Kidney (tissue), 14 donors: ENCODE results near the gene BCL2L11. TPM values are rescaled to one million over a fixed set of nuclear protein-coding genes. Genes with fewer than 3 reads are reported as not detected.

ENCODE experiments used
- DNase-seq, 5 donors: peaks; one replicate each; pipeline ENCODE4 v3.0.0-alpha.2; 2013 to 2020
- FAIRE-seq: peaks from 2 replicates; lab custom pipeline; 2012; peaks lifted over from hg19 to GRCh38; lab: Jason Lieb, UNC
- H3K27ac ChIP-seq, 2 donors: one replicate each; pipeline ENCODE4 v1.7.0; 2013; ENCODE audit warnings: low read depth in 2 of 2, low read length in 2 of 2, inconsistent platforms in 1 of 2
- H3K27me3 ChIP-seq: one replicate; pipeline ENCODE4 v1.7.1; 2013; ENCODE audit warnings: low read length, inconsistent platforms; ENCODE audit not compliant: control insufficient read depth, insufficient read depth
- H3K36me3 ChIP-seq, 3 donors: one replicate each; pipeline versions ENCODE4 v1.7.0 to v1.7.1; 2013; ENCODE audit warnings: low read length in 3 of 3, control low read depth in 1 of 3, inconsistent platforms in 1 of 3; ENCODE audit not compliant: insufficient read depth in 3 of 3, control insufficient read depth in 2 of 3
- H3K4me1 ChIP-seq, 3 donors: one replicate each; pipeline versions ENCODE4 v1.7.0 to v1.7.1; 2013; ENCODE audit warnings: low read length in 3 of 3, inconsistent platforms in 1 of 3, low read depth in 1 of 3; ENCODE audit not compliant: control insufficient read depth in 2 of 3, insufficient read depth in 2 of 3
- H3K4me3 ChIP-seq, 3 donors: one replicate each; pipeline versions ENCODE4 v1.7.0 to v1.8.1; 2013; ENCODE audit warnings: low read length in 3 of 3, control low read depth in 1 of 3, inconsistent platforms in 1 of 3
- H3K9ac ChIP-seq, 3 donors: one replicate each; pipeline versions ENCODE4 v1.7.0 to v1.7.1; 2013; ENCODE audit warnings: low read length in 3 of 3, control low read depth in 1 of 3, inconsistent platforms in 1 of 3
- H3K9me3 ChIP-seq, 3 donors: one replicate each; pipeline versions ENCODE4 v1.7.0 to v1.7.1; 2013; ENCODE audit warnings: low read length in 3 of 3, control low read depth in 1 of 3, inconsistent platforms in 1 of 3; ENCODE audit not compliant: control insufficient read depth in 2 of 3, insufficient read depth in 1 of 3
- CTCF ChIP-seq: IDR thresholded peaks from 3 replicates; pipeline ENCODE4 v1.5.1; 2012; ENCODE audit warnings: mild to moderate bottlenecking, moderate library complexity, borderline replicate concordance; ENCODE audit not compliant: insufficient read depth; ENCODE audit errors: extremely low read depth
- intact Hi-C: fragments of 100-400 bp; cut with DNase I; formaldehyde crosslinking; loops from one replicate; pipeline ENCODE4 v1.11.1; 2022
- polyA plus RNA-seq: library from polyadenylated mRNA; stranded (reverse); fragments of 350-450 nt; fragmentation: Illumina TruSeq; extraction: RNeasy Lipid Tissue Mini Kit (QIAGEN cat#74804); gene quantifications from one replicate; pipeline ENCODE4 v1.2.3, GENCODE V29; 2014; ENCODE audit warnings: low read depth, low replicate concordance; ENCODE audit not compliant: insufficient read depth
- total RNA-seq: library from RNA; stranded (reverse); fragmentation: NEBNext Ultra II Directional; extraction: Animal tissue kit (Norgen Biotek cat#: 25700); gene quantifications from one replicate; pipeline ENCODE4 v1.2.1, GENCODE V29; 2021
- donor health status: control.
- donor health status: control.
- donor health status: control.
- donor health status: control.
- donor health status: control.
- donor health status: DM: yes; HTN: yes; CAD: no.
- donor health status: Normal renal cell carcinoma (clear cell type).

The BCL2L11 gene
- total and polyA plus RNA-seq, 2 donors from 2014 or later: 6.5 to 32.7 TPM

- Histone ChIP-seq H3K27me3 (no peaks in the 10 kb centered on the region), H3K4me1 (peaks cover 0 to 5% (median 0%) of the 10 kb centered on the region in 3 donors), H3K4me3 (no peak overlapping the region), H3K9me3 (no peaks in the 10 kb centered on the region), H3K27ac (no peak overlapping the region), H3K36me3 (no peaks in the 10 kb centered on the region), H3K9ac (no peak overlapping the region)
- TF ChIP-seq CTCF: no peak
- no peak for FAIRE-seq
- no peak for DNase-seq
- intact Hi-C loops: no loop called here
Observed at GRCh38 chr2:111178296-111178695, 57.6 kb downstream of the BCL2L11 start.

- peak in 1 of 5 donors; percentile 23 for DNase-seq
- peaks cover 0 to 8% (median 0%) of the 10 kb centered on the region in 3 donors for H3K4me1 ChIP-seq
- no peaks in the 10 kb centered on the region for H3K27me3 ChIP-seq
- no peak overlapping the region for H3K27ac ChIP-seq
- no peak overlapping the region for H3K9ac ChIP-seq
- TF ChIP-seq CTCF: no peak
- no peaks in the 10 kb centered on the region for H3K36me3 ChIP-seq
- intact Hi-C loops: no loop called here
- no peak for FAIRE-seq
- H3K9me3 ChIP-seq: no peaks in the 10 kb centered on the region
- H3K4me3 ChIP-seq: no peak overlapping the region
Observed at GRCh38 chr2:111178730-111179405, 58.2 kb downstream of the BCL2L11 start.

- intact Hi-C loops: no loop called here
- Histone ChIP-seq H3K9me3 (no peaks in the 10 kb centered on the region), H3K4me1 (peaks cover 0 to 21% (median 14%) of the 10 kb centered on the region in 3 donors), H3K9ac (no peak overlapping the region), H3K27ac (no peak overlapping the region), H3K36me3 (no peaks in the 10 kb centered on the region), H3K4me3 (no peak overlapping the region), H3K27me3 (no peaks in the 10 kb centered on the region)
- DNase-seq: peak in 2 of 5 donors; percentile 17 to 36
- TF ChIP-seq CTCF: no peak
- no peak for FAIRE-seq
Observed at GRCh38 chr2:111182121-111182520, 61.4 kb downstream of the BCL2L11 start.
